Measurements from ENCODE around the gene ALCAM. TPM values are rescaled to one million over a fixed set of nuclear protein-coding genes. Genes with fewer than 3 reads are reported as not detected.

ALCAM gene
- polyA plus RNA-seq, 1 donor from 2014 or later: 94.7 TPM

GRCh38 chr3:105473521-105474223 lies 107.0 kb downstream of the ALCAM start:
- H4K20me1 ChIP-seq (ENCODE audit: insufficient read depth): no peaks in the 10 kb centered on the region
- H3K27ac ChIP-seq (ENCODE audit: low read length): no peak overlapping the region
- H3K4me3 ChIP-seq (ENCODE audit: low read length): no peak overlapping the region
- no peak overlapping the region for H2AFZ ChIP-seq (ENCODE audit: low read depth, low read length)
- no peaks in the 10 kb centered on the region for H3K9me2 ChIP-seq (ENCODE audit: insufficient read depth, low read length)
- no peak overlapping the region for H3K9ac ChIP-seq (ENCODE audit: low read length)
- no peaks in the 10 kb centered on the region for H3K9me3 ChIP-seq (ENCODE audit: low read length)
- H3K79me2 ChIP-seq (replicated peaks; ENCODE audit: insufficient read depth, low read length): no peaks in the 10 kb centered on the region
- H3F3A ChIP-seq (ENCODE audit: insufficient read depth, low read length, poor library complexity, severe bottlenecking): no peaks in the 10 kb centered on the region
- TF ChIP-seq REST (IDR thresholded peaks at IDR 0.05; ENCODE audit: borderline replicate concordance) (no peak), RAD21 (conservative IDR thresholded peaks at IDR 0.05) (no peak), EP300 (conservative IDR thresholded peaks at IDR 0.05; ENCODE audit: poor library complexity, severe bottlenecking) (no peak), SMC3 (conservative IDR thresholded peaks at IDR 0.05; ENCODE audit: poor library complexity) (no peak), POLR2AphosphoS5 (IDR thresholded peaks at IDR 0.05) (no peak), EZH2 (IDR thresholded peaks at IDR 0.05; ENCODE audit: borderline replicate concordance, insufficient read depth, low read length, poor library complexity, severe bottlenecking) (no peak), CTCF (IDR thresholded peaks at IDR 0.05; ENCODE audit: poor library complexity, severe bottlenecking) (no peak), MXI1 (conservative IDR thresholded peaks at IDR 0.05; ENCODE audit: poor library complexity, severe bottlenecking) (no peak), TAF1 (IDR thresholded peaks at IDR 0.05; ENCODE audit: low read depth) (no peak)
- H3K36me3 ChIP-seq (ENCODE audit: insufficient read depth, low read length): no peaks in the 10 kb centered on the region
- H3K27me3 ChIP-seq (ENCODE audit: insufficient read depth, low read depth, low read length): no peaks in the 10 kb centered on the region
- no peak overlapping the region for H3K4me2 ChIP-seq (ENCODE audit: low read length)

- Histone ChIP-seq H4K20me1 (ENCODE audit: insufficient read depth) (no peaks in the 10 kb centered on the region), H3K79me2 (replicated peaks; ENCODE audit: insufficient read depth, low read length) (no peaks in the 10 kb centered on the region), H3K9me2 (ENCODE audit: insufficient read depth, low read length) (no peaks in the 10 kb centered on the region), H3K36me3 (ENCODE audit: insufficient read depth, low read length) (no peaks in the 10 kb centered on the region), H3K9ac (ENCODE audit: low read length) (no peak overlapping the region), H2AFZ (ENCODE audit: low read depth, low read length) (no peak overlapping the region), H3F3A (ENCODE audit: insufficient read depth, low read length, poor library complexity, severe bottlenecking) (no peaks in the 10 kb centered on the region), H3K27ac (ENCODE audit: low read length) (no peak overlapping the region), H3K4me3 (ENCODE audit: low read length) (no peak overlapping the region), H3K27me3 (ENCODE audit: insufficient read depth, low read depth, low read length) (no peaks in the 10 kb centered on the region), H3K4me2 (ENCODE audit: low read length) (no peak overlapping the region), H3K9me3 (ENCODE audit: low read length) (no peaks in the 10 kb centered on the region)
- TF ChIP-seq RAD21 (conservative IDR thresholded peaks at IDR 0.05) (no peak), REST (IDR thresholded peaks at IDR 0.05; ENCODE audit: borderline replicate concordance) (no peak), CTCF (IDR thresholded peaks at IDR 0.05; ENCODE audit: poor library complexity, severe bottlenecking) (no peak), EZH2 (IDR thresholded peaks at IDR 0.05; ENCODE audit: borderline replicate concordance, insufficient read depth, low read length, poor library complexity, severe bottlenecking) (no peak), MXI1 (conservative IDR thresholded peaks at IDR 0.05; ENCODE audit: poor library complexity, severe bottlenecking) (no peak), POLR2AphosphoS5 (IDR thresholded peaks at IDR 0.05) (no peak), EP300 (conservative IDR thresholded peaks at IDR 0.05; ENCODE audit: poor library complexity, severe bottlenecking) (no peak), SMC3 (conservative IDR thresholded peaks at IDR 0.05; ENCODE audit: poor library complexity) (no peak), TAF1 (IDR thresholded peaks at IDR 0.05; ENCODE audit: low read depth) (no peak)
Observed at GRCh38 chr3:105480768-105481167, 114.1 kb downstream of the ALCAM start.

Data from neural cell (in vitro differentiated cells).